NCI-H187 treated with DMSO at 0.1 percent for 48 hours (cell line): ENCODE measurements around the gene KPNA2.
"Not testable (repeated sequence)": the region's sequence is repeated elsewhere in the genome, so short reads cannot be mapped to it uniquely, and the experiment has no call there.

ENCODE experiments used
- DNase-seq: peaks from one replicate; lab custom pipeline; 2025; lab: John Stamatoyannopoulos, UW

KPNA2 gene

GRCh38 chr17:68061512-68062313, 26.2 kb downstream of the KPNA2 start:
- no peak for DNase-seq

DNA sequence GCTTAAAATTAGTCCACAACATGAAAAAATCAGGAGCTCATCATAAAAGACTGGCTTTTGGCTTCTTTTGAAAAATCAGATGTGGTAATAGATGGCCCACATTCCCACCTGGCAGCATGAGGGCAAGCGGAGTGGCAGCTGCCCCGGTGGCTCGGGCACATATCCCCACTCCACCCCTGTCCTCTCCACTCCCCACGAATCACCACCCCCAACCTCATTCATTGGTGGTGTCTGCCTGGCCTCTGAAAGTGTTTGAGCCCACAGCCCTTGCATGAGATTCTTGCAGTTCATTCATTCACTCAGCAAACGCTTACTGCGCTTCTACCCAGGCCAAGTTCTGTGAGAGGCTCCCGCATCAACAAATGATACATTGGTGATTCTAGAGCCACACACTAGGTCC, 29.8 kb downstream of the KPNA2 start:
- DNase-seq, result not testable (repeated sequence)

GRCh38 chr17:68068512-68068911, 33.0 kb downstream of the KPNA2 start:
- DNase-seq, result not testable (repeated sequence)

DNA sequence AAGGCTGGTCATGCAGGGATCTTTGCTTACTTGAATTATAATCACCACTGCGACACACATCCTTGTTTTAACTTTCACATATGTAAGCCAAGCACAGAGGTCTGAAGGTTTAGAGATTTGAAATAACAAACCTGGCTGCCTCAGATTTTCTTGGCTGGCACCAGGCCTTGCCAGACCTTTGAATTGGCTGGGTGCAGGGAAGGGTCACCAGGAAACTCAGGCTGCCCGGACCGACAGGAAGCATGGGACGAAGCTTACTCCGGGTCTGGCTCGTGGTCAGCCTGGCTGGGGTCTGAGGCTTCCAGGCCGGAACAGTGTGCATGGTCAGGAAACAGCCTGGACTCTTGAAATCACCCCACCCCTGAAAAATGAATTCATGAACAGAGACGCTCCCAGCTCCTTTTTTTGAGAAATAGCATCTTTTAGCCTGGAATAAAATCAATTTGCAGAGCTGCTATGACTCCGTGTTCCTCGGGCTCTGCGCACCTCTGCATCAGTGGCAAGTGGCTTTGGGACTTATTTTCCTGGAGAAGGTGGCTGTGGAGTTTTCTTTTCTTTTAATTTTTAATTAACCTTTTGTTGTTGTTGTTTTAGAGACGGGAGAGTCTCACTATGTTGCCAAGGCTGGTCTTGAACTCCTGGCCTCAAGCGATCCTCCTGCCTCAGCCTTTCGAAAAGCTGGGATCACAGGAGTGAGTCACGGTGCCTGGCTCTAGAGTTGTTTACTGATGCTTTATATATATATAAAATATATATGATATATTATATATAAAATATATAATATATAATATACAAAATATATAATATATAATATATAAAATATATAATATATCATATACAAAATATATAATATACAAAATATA, 35.3 kb downstream of the KPNA2 start:
- DNase-seq, result not testable (repeated sequence)

GRCh38 chr17:68074279-68074678, 38.7 kb downstream of the KPNA2 start:
- no peak for DNase-seq

DNA sequence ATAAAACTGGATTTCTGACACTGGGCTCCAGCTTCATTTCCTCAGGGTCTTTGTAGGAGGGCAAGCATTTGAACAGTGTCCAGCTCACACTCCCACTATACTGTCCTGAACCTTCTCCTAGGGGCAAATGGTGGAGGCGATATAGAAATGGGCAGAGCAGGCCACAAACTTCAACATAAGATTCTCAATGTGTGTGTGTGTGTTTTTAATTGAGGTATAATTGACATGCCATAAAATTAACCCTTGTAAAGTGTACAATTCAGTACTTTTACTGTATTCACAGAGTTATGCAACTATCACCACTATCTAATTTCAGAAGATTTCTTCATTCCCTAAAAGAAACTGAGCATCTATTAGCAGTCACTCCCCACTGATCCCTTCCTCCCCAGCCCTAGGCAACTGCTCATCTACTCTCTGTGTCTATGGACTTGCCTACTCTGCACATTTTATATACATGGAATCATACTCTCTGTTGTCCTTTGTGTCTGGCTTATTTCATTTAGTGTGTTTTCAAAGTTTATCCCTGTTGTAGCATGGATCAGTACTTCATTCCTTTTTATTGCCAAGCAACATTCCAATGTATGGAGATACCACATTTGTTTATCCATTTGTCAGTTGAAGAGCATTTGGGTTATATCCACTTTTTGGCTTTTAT, 40.5 kb downstream of the KPNA2 start:
- DNase-seq, result not testable (repeated sequence)

- DNase-seq, result not testable (repeated sequence)
Observed at GRCh38 chr17:68077498-68077897, 42.0 kb downstream of the KPNA2 start.

DNA sequence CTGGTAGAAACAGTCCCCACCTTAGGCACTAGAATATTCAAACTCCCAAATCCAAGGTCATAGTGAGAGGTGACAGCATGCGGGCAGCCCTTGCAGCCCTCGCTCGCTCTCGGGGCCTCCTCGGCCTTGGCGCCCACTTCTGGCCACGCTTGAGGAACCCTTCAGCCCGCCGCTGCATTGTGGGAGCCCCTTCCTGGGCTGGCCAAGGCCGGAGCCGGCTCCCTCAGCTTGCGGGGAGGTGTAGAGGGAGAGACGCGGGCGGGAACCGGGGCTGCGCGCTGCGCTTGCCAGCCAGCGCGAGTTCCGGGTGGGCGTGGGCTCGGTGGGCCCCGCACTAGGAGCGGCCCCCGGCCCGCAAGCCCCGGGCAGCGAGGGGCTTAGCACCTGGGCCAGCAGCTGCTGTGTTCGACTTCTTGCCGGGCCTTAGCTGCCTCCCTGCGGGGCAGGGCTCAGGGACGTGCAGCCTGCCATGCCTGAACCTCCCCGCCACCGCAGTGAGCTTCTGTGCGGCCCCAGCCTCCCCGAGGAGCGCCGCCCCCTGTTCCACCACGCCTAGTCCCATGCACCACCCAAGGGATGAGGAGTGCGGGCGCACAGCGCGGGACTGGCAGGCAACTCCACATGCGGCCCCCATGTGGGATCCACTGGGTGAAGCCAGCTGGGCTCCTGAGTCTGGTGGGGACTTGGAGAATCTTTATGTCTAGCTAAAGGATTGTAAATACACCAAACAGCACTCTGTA, 45.0 kb downstream of the KPNA2 start:
- no peak for DNase-seq

DNA sequence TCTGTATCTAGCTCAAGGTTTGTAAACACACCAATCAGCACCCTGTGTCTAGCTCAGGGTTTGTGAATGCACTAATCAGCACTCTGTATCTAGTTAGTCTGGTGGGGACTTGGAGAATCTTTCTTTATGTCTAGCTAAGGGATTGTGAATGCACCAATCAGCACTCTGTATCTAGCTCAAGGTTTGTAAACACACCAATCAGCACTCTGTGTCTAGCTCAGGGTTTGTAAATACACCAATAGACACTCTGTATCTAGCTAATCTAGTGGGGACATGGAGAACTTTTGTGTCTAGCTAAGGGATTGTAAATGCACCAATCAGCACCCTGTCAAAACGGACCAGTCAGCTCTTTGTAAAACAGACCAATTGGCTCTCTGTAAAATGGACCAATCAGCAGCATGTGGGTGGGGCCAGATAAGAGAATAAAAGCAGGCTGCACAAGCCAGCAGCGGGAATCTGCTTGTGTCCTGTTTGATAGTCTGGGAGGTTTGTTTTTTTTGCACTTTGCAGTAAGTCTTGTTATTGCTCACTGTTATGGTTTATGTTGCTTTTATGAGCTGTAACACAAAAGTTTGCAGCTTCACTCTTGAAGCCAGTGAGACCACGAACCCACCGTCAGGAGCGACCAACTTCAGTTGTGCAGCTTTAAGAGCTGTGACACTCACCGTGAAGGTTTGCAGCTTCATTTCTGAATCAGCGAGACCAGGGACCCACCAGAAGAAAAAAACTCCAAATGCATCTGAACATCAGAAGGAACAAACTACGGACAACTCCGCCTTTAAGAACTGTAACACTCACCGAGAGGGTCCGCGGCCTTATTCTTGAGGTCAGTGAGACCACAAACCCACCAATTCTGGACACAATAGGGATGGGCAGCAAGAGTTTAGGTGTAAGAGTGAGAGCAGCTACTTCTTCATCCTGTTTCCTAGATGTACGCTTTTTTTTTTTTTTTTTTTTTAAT, 46.0 kb downstream of the KPNA2 start:
- DNase-seq, result not testable (repeated sequence)

DNA sequence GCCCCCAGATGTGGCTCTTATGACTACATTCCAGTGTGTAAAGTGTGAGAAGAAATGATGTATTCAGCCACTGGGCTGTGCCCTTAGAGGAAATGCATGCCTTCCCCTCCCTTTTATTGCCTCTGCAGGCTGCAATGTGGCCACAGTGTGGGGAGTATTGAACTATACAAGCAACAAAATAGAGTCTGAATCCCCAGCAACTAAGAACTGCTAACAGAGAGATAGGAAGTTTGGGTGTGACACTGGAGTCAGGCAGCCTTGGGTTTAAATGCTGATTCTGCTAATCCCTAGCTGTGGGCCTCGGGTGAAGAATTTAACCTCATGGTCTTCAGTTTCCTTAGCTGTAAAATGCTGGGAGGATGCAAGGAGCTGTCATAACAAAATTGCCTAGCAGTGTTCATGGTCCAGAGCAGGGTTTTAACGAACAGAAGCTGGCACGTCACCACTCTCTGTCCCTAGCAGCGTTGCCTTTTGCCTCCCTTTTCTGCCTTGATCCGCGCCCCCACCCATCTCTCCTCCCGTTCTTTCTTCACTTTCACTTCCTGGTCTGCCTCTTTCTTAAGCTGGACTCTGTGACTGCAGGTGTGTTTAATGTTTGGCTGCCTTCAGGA, 50.3 kb downstream of the KPNA2 start:
- no peak for DNase-seq

GRCh38 chr17:68086666-68087065, 51.1 kb downstream of the KPNA2 start:
- not testable (repeated sequence) for DNase-seq

DNA sequence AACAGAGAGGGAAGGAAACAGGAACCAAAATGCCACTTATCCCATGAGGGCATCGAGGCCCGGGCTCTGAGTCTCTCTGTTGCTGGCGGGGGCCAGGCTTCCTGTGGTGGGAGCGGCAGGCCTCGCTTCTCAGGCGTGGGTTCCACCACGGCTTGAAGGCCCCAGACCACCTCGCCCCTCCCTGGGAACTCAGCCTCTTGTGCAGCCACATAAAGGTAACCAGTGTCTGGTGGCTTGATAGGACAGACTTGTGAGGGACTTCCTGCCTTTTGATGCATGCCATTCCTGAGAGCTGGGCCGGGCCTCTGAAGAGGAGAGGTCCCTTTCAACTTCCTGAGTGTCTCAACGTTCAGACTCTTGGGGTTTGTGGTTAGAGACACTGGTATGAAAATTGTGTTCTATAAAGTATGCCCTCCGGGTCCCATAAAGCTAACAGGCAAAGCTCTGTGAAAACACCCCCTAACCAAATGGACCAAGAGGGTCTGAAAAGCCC, 51.6 kb downstream of the KPNA2 start:
- DNase-seq, result not testable (repeated sequence)

- no peak for DNase-seq
Observed at GRCh38 chr17:68087851-68088250, 52.3 kb downstream of the KPNA2 start.

GRCh38 chr17:68089881-68090280, 54.3 kb downstream of the KPNA2 start:
- no peak for DNase-seq

- DNase-seq, result no peak
Observed at GRCh38 chr17:68094481-68095078, 59.0 kb downstream of the KPNA2 start.

GRCh38 chr17:68095205-68095811, 59.8 kb downstream of the KPNA2 start:
- DNase-seq, result no peak

GRCh38 chr17:68096111-68096510, 60.6 kb downstream of the KPNA2 start:
- DNase-seq, result no peak
